Measurements from ENCODE around the gene CEP85.

CEP85 gene, protein sequence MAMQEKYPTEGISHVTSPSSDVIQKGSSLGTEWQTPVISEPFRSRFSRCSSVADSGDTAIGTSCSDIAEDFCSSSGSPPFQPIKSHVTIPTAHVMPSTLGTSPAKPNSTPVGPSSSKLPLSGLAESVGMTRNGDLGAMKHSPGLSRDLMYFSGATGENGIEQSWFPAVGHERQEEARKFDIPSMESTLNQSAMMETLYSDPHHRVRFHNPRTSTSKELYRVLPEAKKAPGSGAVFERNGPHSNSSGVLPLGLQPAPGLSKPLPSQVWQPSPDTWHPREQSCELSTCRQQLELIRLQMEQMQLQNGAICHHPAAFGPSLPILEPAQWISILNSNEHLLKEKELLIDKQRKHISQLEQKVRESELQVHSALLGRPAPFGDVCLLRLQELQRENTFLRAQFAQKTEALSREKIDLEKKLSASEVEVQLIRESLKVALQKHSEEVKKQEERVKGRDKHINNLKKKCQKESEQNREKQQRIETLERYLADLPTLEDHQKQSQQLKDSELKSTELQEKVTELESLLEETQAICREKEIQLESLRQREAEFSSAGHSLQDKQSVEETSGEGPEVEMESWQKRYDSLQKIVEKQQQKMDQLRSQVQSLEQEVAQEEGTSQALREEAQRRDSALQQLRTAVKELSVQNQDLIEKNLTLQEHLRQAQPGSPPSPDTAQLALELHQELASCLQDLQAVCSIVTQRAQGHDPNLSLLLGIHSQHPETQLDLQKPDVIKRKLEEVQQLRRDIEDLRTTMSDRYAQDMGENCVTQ

DNA sequence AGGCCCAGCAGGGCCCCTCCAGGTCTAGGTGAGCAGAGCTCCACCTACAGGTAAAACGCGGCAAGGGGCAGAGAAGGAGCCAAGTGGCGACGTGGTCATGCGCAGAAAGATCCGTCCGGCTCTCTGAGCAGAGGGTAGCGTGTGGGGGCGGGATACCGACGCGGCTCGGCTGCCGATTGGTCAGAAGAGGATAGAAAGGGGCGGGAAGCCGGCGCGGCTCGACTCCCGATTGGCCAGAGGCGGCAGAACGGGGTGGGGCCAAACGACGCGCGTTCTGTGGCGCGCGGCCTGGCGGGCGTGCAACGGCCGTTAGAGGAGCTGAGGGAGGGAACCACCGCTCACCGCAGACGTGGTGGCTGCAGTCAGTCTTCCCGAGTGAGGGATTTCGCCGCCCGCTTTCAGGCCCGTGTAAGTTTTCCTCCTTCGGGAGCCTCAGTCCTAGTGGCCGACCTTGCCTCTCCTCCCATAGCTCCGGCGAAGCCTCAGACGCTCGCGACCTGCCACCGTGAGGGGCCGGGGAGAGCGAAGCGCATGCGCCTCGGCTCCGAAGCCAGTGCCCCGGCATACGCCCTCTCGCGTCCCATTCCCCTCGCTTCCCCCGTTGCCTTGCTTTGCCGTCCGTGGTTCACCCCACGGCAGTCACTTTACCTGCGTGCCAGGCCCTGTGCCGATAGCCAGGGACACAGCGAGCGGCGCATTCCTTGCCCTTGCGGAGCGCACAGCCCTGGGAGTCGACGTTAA lies at the start of gene CEP85:
TSS of gene CEP85 (plus strand) at position 298 of the 741 bp plus-strand sequence. CDS start 5,584 bp downstream, outside the sequence.
- DNase-seq (ENCODE audit: low read depth): peak; percentile 91

DNA sequence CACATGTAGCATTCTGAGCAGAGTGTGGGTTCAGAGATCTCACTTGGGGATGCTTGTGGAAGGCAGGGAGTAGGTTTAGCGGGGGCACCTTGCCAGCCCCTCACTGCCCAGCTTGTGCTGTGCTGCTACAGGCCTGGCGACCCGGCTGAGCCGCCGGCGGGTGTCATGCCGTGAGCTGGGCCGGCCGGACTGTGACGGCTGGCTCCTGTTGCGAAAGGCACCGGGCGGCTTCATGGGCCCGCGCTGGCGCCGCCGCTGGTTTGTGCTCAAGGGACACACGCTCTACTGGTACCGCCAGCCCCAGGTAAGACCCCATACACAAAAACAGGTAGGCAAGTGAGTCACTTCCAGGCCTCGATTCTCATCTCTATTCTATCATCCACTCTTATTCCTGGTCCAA lies 49.1 kb upstream of the CEP85 start:
- no peak for DNase-seq (ENCODE audit: low read depth)

DNA sequence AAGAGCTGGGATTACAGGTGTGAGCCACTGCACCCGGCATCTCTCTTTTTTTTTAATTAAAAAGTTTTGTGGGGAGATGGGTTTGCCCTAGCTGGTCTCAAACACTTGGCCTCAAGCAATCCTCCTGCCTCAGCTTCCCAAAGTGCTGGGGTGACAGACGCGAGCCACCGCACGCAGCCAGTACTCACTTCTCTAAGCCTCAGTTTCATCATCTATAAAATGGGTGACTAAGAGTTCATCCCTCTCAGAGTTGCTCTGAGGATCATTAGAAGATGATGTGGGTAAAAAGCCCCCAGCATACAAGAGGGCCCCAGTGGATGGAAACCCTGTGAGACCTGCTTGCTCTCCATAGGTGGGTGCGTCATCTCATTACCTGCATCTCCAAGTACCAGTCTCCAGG lies 46.1 kb upstream of the CEP85 start:
- DNase-seq (ENCODE audit: low read depth): no peak

DNA sequence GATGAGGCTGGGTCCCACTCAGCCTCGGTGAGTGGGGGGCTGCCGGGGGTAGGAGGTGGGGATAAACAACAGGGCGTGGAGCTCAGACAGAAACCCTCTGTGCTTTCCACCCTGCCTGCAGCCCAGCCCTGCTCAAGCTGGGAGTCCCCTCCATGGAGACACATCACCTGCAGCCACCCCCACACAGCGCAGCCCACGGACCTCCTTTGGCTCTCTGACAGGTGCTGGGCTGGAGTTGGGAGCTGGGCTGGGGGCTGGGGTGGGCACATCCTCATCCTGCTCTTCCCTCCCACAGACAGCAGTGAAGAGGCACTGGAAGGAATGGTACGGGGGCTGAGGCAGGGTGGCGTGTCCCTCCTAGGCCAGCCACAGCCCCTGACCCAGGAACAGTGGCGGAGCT lies 45.5 kb upstream of the CEP85 start:
- no peak for DNase-seq (ENCODE audit: low read depth)

DNA sequence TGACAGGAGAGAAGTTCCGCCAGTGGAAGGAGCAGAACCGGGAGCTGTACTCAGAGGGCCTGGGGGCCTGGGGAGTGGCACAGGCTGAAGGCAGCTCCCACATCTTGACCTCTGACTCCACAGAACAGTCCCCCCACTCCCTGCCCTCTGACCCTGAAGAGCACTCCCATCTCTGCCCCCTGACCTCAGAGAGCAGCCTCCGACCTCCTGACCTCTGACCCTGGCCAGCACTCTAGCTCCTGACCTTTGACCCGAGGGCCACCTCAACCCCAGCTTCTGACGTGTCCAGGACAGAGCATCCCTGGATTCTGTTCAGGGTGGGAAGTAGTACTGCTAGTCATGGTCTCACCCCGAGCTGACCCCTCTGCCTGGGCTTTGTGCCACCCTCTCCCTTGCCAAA lies 44.7 kb upstream of the CEP85 start:
- no peak for DNase-seq (ENCODE audit: low read depth)

DNA sequence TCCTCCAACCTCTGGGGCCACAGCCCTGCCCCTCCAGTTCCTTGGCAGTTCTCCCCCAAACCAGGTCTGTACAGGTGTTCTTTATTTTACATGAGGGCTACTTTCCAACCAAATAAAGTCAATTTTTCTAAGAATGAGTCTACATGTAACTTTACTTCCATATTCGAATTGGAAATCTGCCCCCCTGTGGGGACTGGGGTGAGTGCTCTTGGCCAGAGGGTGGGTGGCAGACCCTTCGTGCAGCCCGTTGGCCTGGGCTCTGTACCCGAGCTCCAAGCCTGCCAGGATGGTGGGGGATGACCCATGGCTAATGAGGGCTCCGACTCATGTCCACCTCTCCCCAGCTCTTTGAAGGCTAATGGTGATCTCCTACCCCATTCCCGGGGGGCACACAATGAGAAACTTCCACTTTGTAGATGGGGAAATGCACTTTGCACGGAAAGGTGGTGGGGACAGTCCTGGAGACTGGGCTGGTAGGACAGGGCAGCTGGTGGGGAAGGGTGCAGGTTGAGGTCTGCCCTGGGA lies 44.2 kb upstream of the CEP85 start:
- DNase-seq (ENCODE audit: low read depth): no peak

DNA sequence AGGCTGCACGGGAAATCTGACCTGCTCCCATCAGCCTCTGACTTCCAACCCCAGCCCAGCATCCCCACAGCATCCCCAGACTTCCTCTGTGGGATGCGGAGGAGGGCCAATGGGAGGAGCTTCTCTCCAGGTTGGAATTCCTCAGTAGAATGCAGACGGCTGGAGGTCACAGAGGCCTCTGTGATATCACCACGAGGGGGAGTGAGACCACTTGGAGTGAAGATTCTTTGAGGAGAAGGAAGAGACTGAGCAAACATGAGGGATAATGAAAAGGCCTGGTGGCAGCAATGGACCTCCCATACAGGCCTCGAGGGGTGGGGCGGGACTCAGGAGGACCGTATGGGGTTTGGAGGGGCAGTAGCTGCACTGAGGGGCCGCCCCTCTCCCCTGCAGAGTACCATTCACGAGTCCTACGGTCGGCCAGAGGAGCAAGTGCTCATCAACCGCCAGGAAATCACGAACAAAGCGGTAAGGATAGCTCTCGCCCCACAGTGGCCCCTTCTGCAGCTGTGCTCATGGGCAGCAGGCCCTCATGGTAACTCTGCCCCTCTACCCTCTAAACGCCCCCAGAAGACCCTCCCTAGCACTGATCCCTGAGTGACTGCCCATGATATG lies 43.5 kb upstream of the CEP85 start, which contains the start of gene CATSPER4:
TSS of gene CATSPER4 (plus strand) at position 230 of the 615 bp plus-strand sequence. CDS start at position 256, 26 bp downstream.
- DNase-seq (ENCODE audit: low read depth): no peak

DNA sequence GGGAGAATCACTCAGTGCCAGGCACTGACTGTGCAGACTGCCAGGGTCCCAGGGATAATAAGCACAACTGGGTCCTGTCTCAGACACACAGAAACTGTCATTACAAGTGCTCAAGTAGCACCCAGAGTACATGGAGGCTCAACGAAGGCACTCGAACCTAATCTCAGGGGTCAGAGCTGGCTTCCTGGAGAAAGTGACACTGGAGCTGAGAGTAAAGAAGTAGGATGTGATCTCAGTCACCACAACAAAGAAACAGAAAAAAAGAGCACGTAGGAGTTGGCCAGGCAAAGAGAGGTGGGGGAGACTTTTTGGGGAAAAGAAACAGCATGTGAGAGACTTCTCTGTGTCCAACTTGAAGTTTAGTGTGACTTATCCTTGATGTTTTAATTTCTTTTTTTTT lies 42.3 kb upstream of the CEP85 start:
- DNase-seq (ENCODE audit: low read depth): no peak

DNA sequence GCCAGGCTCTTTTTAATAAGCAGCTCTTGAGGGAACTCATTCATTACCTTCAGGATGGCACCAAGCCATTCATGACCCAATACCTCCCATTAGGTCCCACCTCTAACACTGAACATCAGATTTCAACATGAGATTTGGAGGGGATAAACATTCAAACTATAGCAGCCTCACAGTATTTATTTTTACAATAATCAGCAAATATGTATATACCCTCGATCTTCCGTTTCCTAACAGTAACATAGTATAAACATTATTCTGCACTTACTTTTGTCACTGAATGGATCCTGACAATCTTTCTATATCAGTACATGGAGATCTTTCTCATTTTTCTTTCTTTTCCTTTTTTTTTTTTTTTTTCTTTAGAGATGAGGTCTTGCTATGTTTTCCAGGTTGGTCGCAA lies 38.2 kb upstream of the CEP85 start:
- DNase-seq (ENCODE audit: low read depth): no peak

DNA sequence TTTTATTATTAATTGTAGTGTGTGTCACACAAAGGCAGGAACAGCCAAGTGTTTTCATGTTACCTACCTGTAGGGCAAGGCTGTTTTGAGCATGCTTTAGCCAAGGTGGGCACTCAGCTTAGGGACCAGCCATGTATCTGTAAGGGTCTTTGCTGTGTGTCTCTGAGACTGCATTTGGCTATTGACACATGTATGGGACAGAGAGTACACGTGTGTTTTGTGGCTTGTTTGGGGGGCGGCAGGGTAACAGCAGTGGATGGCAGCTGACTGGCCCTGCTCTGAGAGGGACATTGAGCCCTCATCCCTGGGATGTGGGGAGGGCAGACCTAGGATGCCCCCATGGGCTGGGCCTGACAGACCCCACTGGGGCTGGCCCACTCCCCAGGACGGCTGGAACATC lies 36.7 kb upstream of the CEP85 start:
- no peak for DNase-seq (ENCODE audit: low read depth)

DNA sequence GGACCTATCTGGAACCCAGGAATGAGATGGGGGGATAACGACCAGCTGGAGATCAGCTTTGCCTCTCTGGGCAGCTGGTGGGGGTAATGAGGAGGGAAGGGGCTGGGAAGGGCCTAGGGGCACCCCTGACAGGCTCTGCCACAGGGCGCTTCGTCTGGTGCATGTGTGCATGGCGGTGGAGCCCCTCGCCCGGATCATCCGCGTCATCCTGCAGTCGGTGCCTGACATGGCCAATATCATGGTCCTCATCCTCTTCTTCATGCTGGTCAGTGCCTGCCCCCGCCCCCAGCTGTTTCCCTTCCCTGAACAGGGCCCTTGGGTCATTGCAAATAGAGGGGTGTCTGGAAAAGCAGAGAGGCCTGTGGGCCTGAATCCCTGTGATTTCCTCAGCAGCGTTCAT lies 36.2 kb upstream of the CEP85 start:
- no peak for DNase-seq (ENCODE audit: low read depth)

DNA sequence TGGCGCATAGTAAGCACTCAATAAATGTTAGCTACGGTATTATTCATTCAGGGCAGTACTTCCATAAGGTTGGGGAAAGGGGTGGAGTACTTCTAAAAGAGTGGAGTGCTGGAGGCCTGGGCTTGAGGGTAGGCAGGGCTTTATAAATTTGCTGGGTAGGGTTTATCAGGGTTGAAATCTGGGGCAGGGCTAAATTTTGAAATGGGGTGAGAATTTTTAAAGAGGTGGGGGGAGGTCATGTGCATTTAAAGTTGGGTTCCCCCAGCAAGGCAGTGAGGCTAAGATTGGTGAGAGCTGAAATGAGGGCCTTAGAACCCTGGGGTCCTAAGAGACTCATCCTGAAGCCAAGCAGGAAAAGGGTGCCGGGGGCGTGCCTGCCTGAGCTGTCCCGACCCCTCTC lies 33.6 kb upstream of the CEP85 start:
- DNase-seq (ENCODE audit: low read depth): no peak

DNA sequence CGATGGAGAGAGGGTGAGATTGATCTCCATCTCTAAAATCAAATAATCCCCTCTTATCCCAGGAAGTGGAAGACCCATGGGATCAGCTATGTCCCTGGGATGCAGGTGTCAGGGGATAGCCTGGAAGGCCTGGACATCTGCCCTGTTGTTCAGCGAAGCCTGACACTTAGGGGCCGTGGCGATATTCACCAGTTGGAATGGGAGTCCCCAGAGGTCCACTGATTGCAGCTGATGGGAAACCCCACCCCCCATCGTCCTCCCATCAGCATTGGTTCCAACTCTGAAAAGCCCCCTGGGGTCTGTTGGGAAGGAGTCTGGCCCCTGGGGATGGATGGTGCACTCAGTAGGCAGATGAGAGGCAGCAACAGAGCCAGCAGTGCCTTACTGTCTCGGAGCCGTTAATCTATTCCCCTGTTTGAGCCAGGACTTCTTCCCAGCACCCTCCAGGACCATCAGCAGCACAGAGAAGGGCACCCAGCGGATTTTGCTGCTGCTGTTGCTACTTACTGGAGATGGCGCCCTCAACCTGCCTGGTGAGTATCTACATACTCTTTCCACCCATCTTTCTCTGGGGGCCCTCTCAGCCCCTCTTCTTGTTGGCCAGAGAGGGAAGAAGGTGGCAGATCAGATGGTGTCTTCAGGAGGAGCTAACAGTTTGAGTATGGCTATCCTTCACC lies 30.2 kb upstream of the CEP85 start:
- DNase-seq (ENCODE audit: low read depth): no peak

DNA sequence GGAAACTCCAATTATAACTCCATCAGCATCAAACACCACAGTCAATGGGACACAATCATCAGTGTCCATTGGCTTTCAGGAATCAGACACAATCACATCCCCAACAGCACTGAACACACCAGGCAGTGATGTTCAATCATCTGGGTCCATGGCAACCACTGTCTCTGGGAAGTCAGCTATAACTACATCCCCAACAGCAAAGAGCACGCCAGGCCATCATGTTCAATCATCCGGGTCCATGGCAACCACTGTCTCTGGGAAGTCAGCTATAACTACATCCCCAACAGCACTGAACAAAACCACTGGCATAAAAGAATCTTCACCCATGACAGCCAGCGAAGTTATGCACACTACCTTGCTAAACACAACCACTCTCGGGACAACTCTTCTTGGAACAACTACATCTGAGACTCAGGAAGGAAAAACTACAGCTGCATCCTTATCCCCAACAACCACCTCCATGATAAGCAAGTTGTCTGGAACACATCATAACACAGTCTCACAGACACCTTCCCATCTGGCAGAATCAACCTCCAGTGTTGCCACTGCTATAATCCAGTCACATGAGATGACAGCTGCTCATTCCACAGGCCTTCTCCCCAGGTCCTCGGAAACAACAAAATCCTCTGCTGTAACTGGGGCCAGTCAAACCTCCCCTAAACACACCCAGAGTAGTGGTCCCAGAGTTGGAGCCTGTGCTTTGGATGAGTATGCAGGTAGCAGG lies 23.7 kb upstream of the CEP85 start:
- no peak for DNase-seq (ENCODE audit: low read depth)

DNA sequence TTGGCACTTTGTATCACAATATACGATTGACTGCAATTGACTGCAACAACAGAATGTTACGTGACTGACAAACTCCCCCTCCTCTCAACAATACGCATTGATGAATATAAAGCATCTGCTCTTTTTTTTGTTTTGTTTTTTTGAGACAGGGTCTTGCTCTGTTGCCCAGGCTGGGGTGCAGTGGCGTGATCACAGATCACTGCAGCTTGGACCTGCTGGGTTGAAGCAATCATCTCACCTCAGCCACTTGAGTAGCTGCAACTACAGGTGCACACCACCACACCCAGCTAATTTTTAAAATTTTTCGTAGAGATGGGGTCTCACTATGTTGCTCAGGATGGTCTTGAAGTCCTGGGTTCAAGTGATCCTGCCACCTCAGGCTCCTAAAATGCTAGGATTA lies 21.3 kb upstream of the CEP85 start:
- no peak for DNase-seq (ENCODE audit: low read depth)

DNA sequence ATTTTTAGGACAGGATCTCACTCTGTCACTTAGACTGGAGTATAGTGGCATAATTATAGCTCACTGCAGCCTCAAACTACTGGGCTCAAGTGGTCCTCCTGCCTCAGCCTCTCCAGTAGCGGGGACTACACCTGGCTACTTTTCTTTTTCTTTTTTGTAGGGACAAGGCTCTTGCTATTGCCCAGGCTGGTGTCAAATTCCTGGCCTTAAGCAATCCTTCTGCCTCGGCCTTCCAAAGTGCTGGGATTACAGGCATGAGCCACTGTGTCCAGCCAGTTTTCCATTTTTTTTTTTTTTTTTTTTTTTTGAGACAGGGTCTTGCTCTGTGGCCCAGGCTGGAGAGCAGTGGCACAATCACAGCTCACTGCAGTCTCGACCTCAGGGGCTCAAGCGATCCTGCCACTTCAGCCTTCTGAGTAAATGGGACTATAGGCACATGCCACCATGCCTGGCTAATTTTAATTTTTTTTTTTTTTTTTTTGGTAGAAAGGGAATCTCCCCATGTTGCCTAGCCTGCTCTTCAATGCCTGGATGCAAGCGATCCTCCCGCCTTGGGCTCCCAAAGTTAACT lies 20.6 kb upstream of the CEP85 start:
- no peak for DNase-seq (ENCODE audit: low read depth)

DNA sequence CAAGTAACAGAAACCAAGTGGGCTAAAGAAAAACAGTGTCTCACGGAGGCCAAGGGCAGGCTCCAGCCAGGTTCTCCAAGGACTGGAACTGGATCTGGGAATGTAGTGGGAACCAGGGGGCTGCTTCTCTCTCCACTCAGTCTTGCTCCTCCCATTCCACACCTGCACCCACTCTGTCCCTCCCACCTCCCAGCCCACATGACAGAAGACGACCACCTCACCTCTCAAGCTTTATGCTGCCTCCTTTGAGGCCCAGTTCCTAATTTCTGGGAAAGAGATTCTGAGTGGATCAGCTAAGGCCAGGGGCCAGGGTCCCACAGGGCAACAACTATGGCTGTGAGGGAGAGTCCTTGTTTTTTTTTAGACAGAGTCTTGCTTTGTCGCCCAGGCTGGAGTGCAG lies 18.8 kb upstream of the CEP85 start:
- no peak for DNase-seq (ENCODE audit: low read depth)

DNA sequence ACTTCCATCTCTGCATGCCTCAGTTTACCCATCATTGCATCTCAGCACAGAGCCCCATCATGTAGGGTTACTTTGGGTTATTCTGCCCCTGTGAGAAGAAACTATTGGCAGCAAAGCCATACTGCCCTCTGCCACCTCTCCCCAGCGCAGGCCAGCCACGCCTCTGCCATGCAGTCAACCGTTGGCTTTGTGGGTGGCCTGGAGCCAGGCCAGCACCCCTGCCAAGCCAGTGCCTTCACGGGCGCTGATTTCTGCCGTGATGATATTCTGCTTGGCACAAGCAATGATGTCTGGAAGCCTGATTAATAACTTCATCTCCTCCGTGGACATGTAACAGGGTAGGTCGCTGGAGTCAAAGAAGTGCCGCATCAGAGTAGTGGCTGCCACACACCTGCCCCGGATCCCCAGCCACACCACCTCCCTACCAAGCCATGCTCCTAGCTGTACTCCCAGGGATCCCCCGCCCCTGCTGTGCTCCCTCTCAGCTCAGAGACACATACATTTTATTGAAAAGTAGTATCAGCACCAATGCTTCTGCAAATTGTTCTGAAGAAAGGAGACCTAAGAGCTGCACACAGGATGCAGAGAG lies 15.0 kb upstream of the CEP85 start:
- no peak for DNase-seq (ENCODE audit: low read depth)

DNA sequence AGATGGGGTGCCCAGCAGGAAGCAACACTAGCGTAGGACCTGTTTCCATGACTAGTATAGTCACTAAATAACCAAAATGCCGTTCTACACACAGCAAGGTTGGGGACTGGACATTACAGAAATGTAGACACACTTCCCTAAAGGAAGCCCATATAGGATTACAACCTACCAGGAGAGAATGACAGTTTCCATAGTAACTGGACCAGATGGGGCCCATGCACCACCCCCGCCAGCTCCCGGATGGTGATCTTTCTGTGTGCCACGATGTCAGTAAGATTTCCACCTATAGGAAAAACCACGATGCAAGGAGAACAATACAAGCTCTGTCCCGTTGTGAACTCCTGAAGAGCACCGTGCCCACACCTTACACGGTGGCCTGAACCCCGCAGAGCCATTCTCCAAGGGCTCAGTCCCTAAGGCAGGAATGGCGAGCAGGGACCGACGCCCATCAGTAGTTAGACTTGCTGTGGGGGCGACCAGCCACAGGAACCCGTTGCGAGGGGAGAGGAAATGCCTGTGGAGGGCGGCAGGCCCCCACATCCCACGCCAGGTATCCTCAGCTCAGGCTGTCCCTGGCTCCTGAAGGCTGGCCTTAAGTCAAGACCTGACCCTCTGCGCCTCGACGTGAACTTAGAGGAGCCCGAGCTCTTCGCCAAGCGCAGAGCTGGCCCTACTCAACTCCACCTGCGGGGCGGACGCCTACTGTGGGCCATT lies 13.6 kb upstream of the CEP85 start:
- DNase-seq (ENCODE audit: low read depth): no peak

All from HS-5 (cell line).